ENCODE results near the gene TMEM192.

- TF ChIP-seq CTCF (optimal IDR thresholded peaks at IDR 0.05 in 1 of 3, IDR thresholded peaks at IDR 0.05 in 1 of 3, conservative IDR thresholded peaks at IDR 0.05 in 1 of 3; ENCODE audit: extremely low read depth in 1 of 3, insufficient read depth in 2 of 3, low read length in 3 of 3) (no peak), EZH2 (IDR thresholded peaks at IDR 0.05; ENCODE audit: low read length) (no peak)
Observed at GRCh38 chr4:165129924-165130323, 17.3 kb upstream of the TMEM192 start.

Measured in keratinocyte (primary cell).